HepG2 (cell line): ENCODE data around the gene AFF1. TPM values are rescaled to one million over a fixed set of nuclear protein-coding genes. Genes with fewer than 3 reads are reported as not detected.

Experiments used
- ATF7 ChIP-seq, 2 experiments: fragments of 450-650 bp in 1 of 2; sonication (generic) in 1 of 2; formaldehyde crosslinking in 1 of 2; IDR thresholded peaks; 2 replicates each; pipeline versions ENCODE4 v1.4.0 to v1.6.1; 2016 to 2020; ENCODE audit warnings: antibody characterized with exemption in 1 of 2, mild to moderate bottlenecking in 1 of 2, missing genetic modification reagents in 1 of 2
- CREB3 ChIP-seq: sonication (generic); formaldehyde crosslinking; IDR thresholded peaks from 2 replicates; pipeline ENCODE4 v1.5.0; 2020; ENCODE audit warnings: missing genetic modification reagents
- DNMT3B ChIP-seq: conservative IDR thresholded peaks from 2 replicates; pipeline ENCODE4 v1.6.1; 2016; ENCODE audit warnings: missing biosample characterization, control low read depth
- EP300 ChIP-seq, 3 experiments: sonication (generic) in 1 of 3; formaldehyde crosslinking in 1 of 3; IDR thresholded peaks; 2 replicates each; pipeline versions ENCODE4 v1.5.1 to v1.6.1; 2011 to 2020; ENCODE audit warnings: low read depth in 2 of 3, low read length in 2 of 3, borderline replicate concordance in 1 of 3, improper control_type of control experiment in 1 of 3, mild to moderate bottlenecking in 1 of 3, missing genetic modification reagents in 1 of 3, moderate library complexity in 1 of 3
- IRX3 ChIP-seq: sonication (generic); formaldehyde crosslinking; IDR thresholded peaks from 2 replicates; pipeline ENCODE4 v1.8.1; 2023; ENCODE audit warnings: mild to moderate bottlenecking, low read depth, missing genetic modification reagents, borderline replicate concordance
- KLF11 ChIP-seq: IDR thresholded peaks from 2 replicates; pipeline ENCODE4 v1.6.1; 2016; ENCODE audit warnings: missing compliant biosample characterization
- NFE2L1 ChIP-seq: sonication (generic); formaldehyde crosslinking; IDR thresholded peaks from 2 replicates; pipeline ENCODE4 v1.4.0; 2020; ENCODE audit warnings: missing genetic modification reagents, mild to moderate bottlenecking, borderline replicate concordance
- RBFOX2 ChIP-seq: fragments of 200-400 bp; formaldehyde crosslinking; IDR thresholded peaks from 2 replicates; pipeline ENCODE4 v1.6.1; 2017; ENCODE audit warnings: low read depth, mild to moderate bottlenecking, low read length
- SP4 ChIP-seq: sonication (generic); formaldehyde crosslinking; IDR thresholded peaks from 2 replicates; pipeline ENCODE4 v1.8.1; 2023; ENCODE audit warnings: mild to moderate bottlenecking, missing genetic modification reagents
- ZBED4 ChIP-seq: sonication (generic); formaldehyde crosslinking; IDR thresholded peaks from 2 replicates; pipeline ENCODE4 v1.4.0; 2020; ENCODE audit warnings: missing genetic modification reagents, borderline replicate concordance
- ZHX2 ChIP-seq, 2 experiments: sonication (generic) in 1 of 2; formaldehyde crosslinking in 1 of 2; IDR thresholded peaks; 2 replicates each; pipeline versions ENCODE4 v1.6.1 to v1.9.0; 2014 to 2022; ENCODE audit warnings: antibody characterized with exemption in 1 of 2, borderline replicate concordance in 1 of 2, inconsistent platforms in 1 of 2, low read depth in 1 of 2, missing genetic modification reagents in 1 of 2
- ZIK1 ChIP-seq: sonication (generic); formaldehyde crosslinking; IDR thresholded peaks from 2 replicates; pipeline ENCODE4 v1.5.0; 2020; ENCODE audit warnings: mild to moderate bottlenecking, low read depth, missing genetic modification reagents, borderline replicate concordance
- ZNF326 ChIP-seq: sonication (generic); formaldehyde crosslinking; IDR thresholded peaks from 2 replicates; pipeline ENCODE4 v1.4.0; 2020; ENCODE audit warnings: missing genetic modification reagents, borderline replicate concordance
- ZNF484 ChIP-seq: sonication (generic); formaldehyde crosslinking; IDR thresholded peaks from 2 replicates; pipeline ENCODE4 v1.5.1; 2020; ENCODE audit warnings: mild to moderate bottlenecking, low read depth, missing genetic modification reagents, borderline replicate concordance
- ZNF607 ChIP-seq: sonication (generic); formaldehyde crosslinking; IDR thresholded peaks from 2 replicates; pipeline ENCODE4 v1.5.1; 2020; ENCODE audit warnings: missing genetic modification reagents, mild to moderate bottlenecking, borderline replicate concordance
- ZNF850 ChIP-seq: sonication (generic); formaldehyde crosslinking; conservative IDR thresholded peaks from 2 replicates; pipeline ENCODE4 v1.9.0; 2021; ENCODE audit warnings: mild to moderate bottlenecking, missing genetic modification reagents
- polyA plus RNA-seq, 8 experiments: library from polyadenylated mRNA; depleted of rRNA in 3 of 8; stranded (reverse) in 7 of 8; unstranded in 1 of 8; fragments of >200 nt; fragmentation: Illumina TruSeq in 4 of 8; extraction: Trizol in 4 of 8; gene quantifications; 2 replicates each; pipeline versions ENCODE4 v1.2.1 to v1.2.3, GENCODE V29; 2011 to 2016; ENCODE audit warnings: low read depth in 4 of 8, missing spikeins in 1 of 8, mixed read lengths in 1 of 8; ENCODE audit not compliant: insufficient read depth in 1 of 8
- total RNA-seq, 5 experiments: library from RNA; depleted of rRNA; stranded (reverse); fragments of >200 nt; fragmentation: Illumina TruSeq; extraction: Trizol; gene quantifications; 2 replicates each; pipeline ENCODE4 v1.2.3, GENCODE V29; 2016; ENCODE audit warnings: low read depth in 1 of 5

Gene AFF1
- total and polyA plus RNA-seq, 2 of the 13 experiments (the other 11 are each of a cell fraction or from before 2014, with no cell fraction given) = 15.5 to 15.9 TPM

- TF ChIP-seq SP4 (CRISPR knock-in tag) (peak; percentile 84), DNMT3B (no peak), NFE2L1 (CRISPR knock-in tag) (no peak), IRX3 (no peak; the same call in 1 of the 2 replicates), KLF11 (CRISPR knock-in tag) (no peak), ZIK1 (CRISPR knock-in tag) (0 out of 2 replicates have a peak, but pooled peaks have one; percentile 55), ZNF326 (no peak), ZHX2 (IDR thresholded peaks at IDR 0.05; ENCODE audit: low read depth) (no peak; the same call in 1 of the 2 replicates), ZHX2 (CRISPR knock-in tag; IDR thresholded peaks at IDR 0.05; ENCODE audit: borderline replicate concordance) (0 out of 2 replicates have a peak, but pooled peaks have one; percentile 57), EP300 (IDR thresholded peaks at IDR 0.05; ENCODE audit: low read depth in 2 of 2, low read length in 2 of 2) (no peak), EP300 (CRISPR knock-in tag; IDR thresholded peaks at IDR 0.05; ENCODE audit: borderline replicate concordance) (no peak), ZNF607 (peak; percentile 86; the same call in 1 of the 2 replicates), ZBED4 (CRISPR knock-in tag) (peak; percentile 97), RBFOX2 (peak; percentile 96), ZNF850 (CRISPR knock-in tag) (peak; percentile 73; the same call in 1 of the 2 replicates), ZNF484 (CRISPR knock-in tag) (peak; percentile 73; the same call in 1 of the 2 replicates), ATF7 (IDR thresholded peaks at IDR 0.05) (no peak), ATF7 (CRISPR knock-in tag; IDR thresholded peaks at IDR 0.05) (0 out of 2 replicates have a peak, but pooled peaks have one; percentile 27), CREB3 (no peak)
Measured at GRCh38 chr4:86934771-86935565, at the start of gene AFF1 (continued).
